ENCODE measurements around the gene SH3PXD2A.

DNA sequence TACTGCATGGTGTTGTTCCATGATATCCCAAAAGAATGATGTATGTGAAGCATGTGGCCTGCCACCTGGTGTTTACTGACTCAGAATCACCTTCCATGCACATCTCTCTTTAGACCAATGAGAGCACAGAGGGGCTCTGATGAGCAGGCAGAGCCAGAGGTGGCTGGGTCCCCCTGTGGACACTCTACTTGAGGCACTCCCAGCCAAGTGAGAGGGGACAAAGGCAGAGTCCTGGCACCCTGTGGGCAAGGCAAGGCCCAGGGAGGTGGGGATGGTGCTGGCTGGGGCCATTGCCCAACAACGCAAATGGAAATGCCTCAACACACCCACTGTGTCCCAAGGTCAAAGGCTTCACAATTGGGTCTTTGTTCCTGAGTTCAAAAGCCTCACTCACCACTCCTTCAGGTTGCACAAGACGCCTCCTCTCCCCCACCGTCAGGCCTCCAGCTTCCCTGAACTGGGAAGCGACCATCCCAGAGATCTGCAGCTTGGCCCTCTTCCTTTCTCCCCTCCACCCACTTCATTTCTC is 197.3 kb downstream of the SH3PXD2A start:
- TF ChIP-seq, protein P1, sequence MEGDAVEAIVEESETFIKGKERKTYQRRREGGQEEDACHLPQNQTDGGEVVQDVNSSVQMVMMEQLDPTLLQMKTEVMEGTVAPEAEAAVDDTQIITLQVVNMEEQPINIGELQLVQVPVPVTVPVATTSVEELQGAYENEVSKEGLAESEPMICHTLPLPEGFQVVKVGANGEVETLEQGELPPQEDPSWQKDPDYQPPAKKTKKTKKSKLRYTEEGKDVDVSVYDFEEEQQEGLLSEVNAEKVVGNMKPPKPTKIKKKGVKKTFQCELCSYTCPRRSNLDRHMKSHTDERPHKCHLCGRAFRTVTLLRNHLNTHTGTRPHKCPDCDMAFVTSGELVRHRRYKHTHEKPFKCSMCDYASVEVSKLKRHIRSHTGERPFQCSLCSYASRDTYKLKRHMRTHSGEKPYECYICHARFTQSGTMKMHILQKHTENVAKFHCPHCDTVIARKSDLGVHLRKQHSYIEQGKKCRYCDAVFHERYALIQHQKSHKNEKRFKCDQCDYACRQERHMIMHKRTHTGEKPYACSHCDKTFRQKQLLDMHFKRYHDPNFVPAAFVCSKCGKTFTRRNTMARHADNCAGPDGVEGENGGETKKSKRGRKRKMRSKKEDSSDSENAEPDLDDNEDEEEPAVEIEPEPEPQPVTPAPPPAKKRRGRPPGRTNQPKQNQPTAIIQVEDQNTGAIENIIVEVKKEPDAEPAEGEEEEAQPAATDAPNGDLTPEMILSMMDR (IDR thresholded peaks at IDR 0.05; ENCODE audit: borderline replicate concordance, extremely low read depth, low read length, poor library complexity, severe bottlenecking): no peak
- TF ChIP-seq EZH2 (IDR thresholded peaks at IDR 0.05; ENCODE audit: borderline replicate concordance, low read depth, low read length, severe bottlenecking): no peak

Measured in DND-41 (cell line).